HFFc6 (cell line): ENCODE measurements around the gene POU6F2. TPM values are rescaled to one million over a fixed set of nuclear protein-coding genes. Genes with fewer than 3 reads are reported as not detected.

Experiments used
- DNase-seq: peaks from one replicate; pipeline ENCODE4 v3.0.0-alpha.2; 2018
- H3K27ac Mint-ChIP-seq: 2 replicates; pipeline ENCODE4 v1.8.0; 2020; ENCODE audit warnings: mild to moderate bottlenecking, mixed read lengths
- H3K27me3 Mint-ChIP-seq: 2 replicates; pipeline ENCODE4 v1.8.0; 2021; ENCODE audit warnings: mild to moderate bottlenecking, moderate library complexity, mixed read lengths; ENCODE audit not compliant: insufficient read depth
- H3K36me3 Mint-ChIP-seq: 2 replicates; pipeline ENCODE4 v1.8.0; 2021; ENCODE audit warnings: low read depth, mixed read lengths
- H3K4me1 Mint-ChIP-seq: 2 replicates; pipeline ENCODE4 v1.8.0; 2020; ENCODE audit warnings: low read depth, mixed read lengths
- H3K4me3 Mint-ChIP-seq: 2 replicates; pipeline ENCODE4 v1.8.0; 2020; ENCODE audit warnings: mild to moderate bottlenecking, moderate library complexity, mixed read lengths
- H3K9me3 Mint-ChIP-seq: 2 replicates; pipeline ENCODE4 v1.8.0; 2020; ENCODE audit warnings: mild to moderate bottlenecking, mixed read lengths
- total RNA-seq, 6 experiments: library from RNA; stranded (reverse); fragmentation: NEBNext Ultra II Directional; extraction: Animal tissue kit (Norgen Biotek cat#: 25700); gene quantifications; 2 replicates in 1 of 6; 3 replicates in 5 of 6; pipeline ENCODE4 v1.2.3, GENCODE V29; 2021
- TF ChIP-seq, protein P1 (sequence below): fragments of 200-600 bp; sonication (generic); IDR thresholded peaks from 2 replicates; pipeline ENCODE4 v1.5.0; 2021; ENCODE audit warnings: antibody characterized with exemption, mild to moderate bottlenecking

POU6F2 gene
- total RNA-seq, 6 experiments from 2014 or later = not detected

DNA sequence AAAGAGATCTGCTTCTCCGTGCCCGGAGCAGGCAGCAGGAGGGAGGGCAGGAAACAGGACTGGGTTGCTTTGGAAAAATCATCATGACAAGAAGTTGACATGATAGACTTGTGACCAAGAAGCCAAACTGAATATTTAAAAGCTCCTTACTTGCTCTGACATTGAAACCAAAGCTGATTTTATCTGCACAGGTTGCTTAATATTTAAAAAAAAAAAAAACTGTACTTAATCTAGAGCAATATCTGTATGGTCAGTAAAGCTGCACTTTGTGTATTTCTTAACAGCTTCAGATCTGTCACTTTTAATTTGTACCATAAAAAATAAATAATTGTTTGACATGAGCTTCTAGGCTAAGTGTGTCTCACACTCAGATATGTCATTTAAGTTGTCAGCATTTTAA, 490.6 kb downstream of the POU6F2 start:
- TF ChIP-seq, protein P1, sequence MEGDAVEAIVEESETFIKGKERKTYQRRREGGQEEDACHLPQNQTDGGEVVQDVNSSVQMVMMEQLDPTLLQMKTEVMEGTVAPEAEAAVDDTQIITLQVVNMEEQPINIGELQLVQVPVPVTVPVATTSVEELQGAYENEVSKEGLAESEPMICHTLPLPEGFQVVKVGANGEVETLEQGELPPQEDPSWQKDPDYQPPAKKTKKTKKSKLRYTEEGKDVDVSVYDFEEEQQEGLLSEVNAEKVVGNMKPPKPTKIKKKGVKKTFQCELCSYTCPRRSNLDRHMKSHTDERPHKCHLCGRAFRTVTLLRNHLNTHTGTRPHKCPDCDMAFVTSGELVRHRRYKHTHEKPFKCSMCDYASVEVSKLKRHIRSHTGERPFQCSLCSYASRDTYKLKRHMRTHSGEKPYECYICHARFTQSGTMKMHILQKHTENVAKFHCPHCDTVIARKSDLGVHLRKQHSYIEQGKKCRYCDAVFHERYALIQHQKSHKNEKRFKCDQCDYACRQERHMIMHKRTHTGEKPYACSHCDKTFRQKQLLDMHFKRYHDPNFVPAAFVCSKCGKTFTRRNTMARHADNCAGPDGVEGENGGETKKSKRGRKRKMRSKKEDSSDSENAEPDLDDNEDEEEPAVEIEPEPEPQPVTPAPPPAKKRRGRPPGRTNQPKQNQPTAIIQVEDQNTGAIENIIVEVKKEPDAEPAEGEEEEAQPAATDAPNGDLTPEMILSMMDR = no peak
- H3K27ac Mint-ChIP-seq = no peak overlapping the region
- DNase-seq = no peak
- no peaks in the 10 kb centered on the region for H3K9me3 Mint-ChIP-seq
- H3K36me3 Mint-ChIP-seq = no peaks in the 10 kb centered on the region
- H3K4me1 Mint-ChIP-seq = peaks cover 9% of the 10 kb centered on the region; the same call in 1 of the 2 replicates
- H3K4me3 Mint-ChIP-seq = no peak overlapping the region
- peaks cover under 1% of the 10 kb centered on the region for H3K27me3 Mint-ChIP-seq

DNA sequence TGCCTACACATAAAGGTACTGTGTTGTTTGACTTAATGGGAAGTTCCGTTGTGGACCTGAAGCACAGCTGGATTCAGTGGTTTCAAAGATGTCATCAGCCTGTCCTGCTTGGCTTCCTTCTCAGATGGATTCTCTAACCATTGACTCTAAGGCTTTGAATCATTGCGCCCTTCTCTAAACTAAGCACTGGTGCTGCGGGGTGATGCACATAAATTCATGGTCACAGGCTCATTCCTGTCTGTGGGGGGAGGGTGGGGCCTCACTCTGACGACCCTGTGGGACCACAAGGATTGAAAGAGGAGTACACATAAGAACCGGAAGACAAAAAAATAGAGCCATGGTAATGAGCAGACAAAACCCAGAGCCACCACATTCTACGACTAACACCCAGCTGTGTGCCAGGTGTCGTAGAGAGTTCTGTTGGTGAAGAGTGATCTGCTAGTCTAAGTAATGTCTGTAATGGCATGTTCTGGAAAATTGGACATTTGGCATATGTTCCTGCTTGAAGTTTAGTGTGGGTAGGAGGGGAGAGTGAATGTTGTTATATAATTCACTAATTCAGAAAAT, 491.2 kb downstream of the POU6F2 start:
- TF ChIP-seq, protein P1 = no peak
- no peaks in the 10 kb centered on the region for H3K36me3 Mint-ChIP-seq
- peaks cover 9% of the 10 kb centered on the region; the same call in 1 of the 2 replicates for H3K4me1 Mint-ChIP-seq
- H3K27ac Mint-ChIP-seq = no peak overlapping the region
- H3K9me3 Mint-ChIP-seq = no peaks in the 10 kb centered on the region
- no peak overlapping the region for H3K4me3 Mint-ChIP-seq
- DNase-seq = no peak
- H3K27me3 Mint-ChIP-seq = no peaks in the 10 kb centered on the region; the same call in none of the 2 replicates

DNA sequence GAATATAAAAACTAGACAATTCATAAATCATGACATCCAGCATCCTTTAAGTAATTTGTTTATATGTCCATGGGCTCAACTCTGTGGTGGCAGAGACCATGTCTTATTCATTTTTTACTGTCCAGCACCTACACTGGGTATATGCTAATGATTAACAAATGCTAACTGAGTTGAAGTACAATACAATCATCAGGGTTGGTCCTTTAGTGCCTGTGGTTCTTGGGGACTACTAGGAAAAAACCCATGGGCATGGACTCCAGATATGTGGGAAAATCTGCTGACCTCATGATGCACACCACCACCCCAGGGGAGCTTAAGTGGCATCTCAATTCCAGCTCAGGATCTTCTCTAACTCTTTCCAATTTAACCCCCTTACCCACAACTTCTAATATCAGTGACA, 503.2 kb downstream of the POU6F2 start:
- no peaks in the 10 kb centered on the region for H3K4me1 Mint-ChIP-seq
- no peak overlapping the region for H3K27ac Mint-ChIP-seq
- H3K27me3 Mint-ChIP-seq = peaks cover 4% of the 10 kb centered on the region
- no peak for DNase-seq
- H3K4me3 Mint-ChIP-seq = no peak overlapping the region
- H3K9me3 Mint-ChIP-seq = no peaks in the 10 kb centered on the region
- no peaks in the 10 kb centered on the region for H3K36me3 Mint-ChIP-seq
- TF ChIP-seq, protein P1 = no peak

DNA sequence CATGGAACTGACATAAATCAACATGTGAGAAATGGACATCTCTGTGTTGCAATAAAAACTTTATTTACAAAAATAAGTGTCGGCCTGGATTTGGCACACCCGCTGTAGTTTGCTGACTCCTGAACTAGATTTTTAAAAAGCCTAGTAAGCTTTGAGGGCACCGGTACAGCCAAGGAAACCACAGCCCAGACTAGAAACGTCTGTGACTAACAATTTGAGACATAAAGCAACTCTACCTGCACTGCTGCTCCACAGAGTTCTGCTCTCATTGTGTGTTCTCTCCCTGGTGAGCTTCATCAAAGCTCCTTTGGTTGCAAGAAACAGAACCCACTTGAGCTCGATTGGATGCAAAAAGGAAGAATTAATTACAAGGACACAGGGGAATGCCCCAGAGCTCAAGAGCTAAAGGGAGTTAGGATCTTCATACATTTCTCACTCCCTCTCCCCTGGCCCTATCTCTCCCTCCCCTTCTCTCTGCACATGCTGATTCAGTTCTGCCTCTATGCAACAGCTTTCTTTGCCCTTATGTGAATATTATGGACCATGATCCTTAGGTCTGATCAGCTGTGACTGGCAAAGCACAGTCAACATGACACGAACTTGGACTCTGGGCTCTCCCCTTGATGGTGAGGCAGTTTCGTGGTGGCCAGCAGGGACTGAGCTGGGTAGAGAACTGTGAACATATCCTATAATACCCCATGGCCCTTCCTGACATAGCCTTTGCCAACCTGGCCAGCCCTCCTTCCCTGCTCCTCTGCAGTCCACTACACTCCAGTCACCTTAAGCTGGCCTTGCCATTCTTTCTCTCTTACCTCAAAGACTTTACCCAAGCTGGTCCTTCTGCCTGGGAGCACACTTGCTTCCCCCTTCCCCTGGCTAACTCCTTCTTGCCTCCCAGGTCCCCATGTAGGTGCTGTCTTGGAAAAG, 511.0 kb downstream of the POU6F2 start:
- Mint-ChIP-seq H3K27me3 (peaks cover 13% of the 10 kb centered on the region), H3K27ac (no peak overlapping the region), H3K36me3 (no peaks in the 10 kb centered on the region), H3K4me1 (peaks cover under 1% of the 10 kb centered on the region; the same call in 1 of the 2 replicates), H3K9me3 (no peaks in the 10 kb centered on the region), H3K4me3 (no peak overlapping the region)
- no peak for DNase-seq
- TF ChIP-seq, protein P1 = no peak

DNA sequence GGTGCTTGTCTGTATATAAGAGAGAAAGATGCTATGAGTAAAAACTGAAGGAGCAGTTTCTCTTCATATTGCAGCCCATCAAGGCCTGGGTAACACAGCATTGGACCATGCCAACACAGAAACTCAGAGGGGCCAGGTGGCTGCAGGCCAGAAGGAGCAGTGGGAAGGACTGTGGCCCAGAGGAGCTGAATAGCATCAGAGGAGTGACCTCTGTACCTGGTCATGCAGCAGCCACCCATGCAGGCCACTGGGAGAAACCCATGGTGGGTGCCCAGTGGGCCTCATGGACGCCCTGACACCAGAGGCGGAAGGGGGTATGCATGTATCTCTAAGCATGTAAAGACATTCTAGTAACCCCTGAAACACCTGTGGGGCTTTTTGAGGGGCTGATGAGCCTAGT, 512.6 kb downstream of the POU6F2 start:
- H3K4me1 Mint-ChIP-seq = peaks cover 9% of the 10 kb centered on the region
- no peak for DNase-seq
- H3K27me3 Mint-ChIP-seq = peaks cover 13% of the 10 kb centered on the region
- H3K27ac Mint-ChIP-seq = no peak overlapping the region
- no peaks in the 10 kb centered on the region for H3K9me3 Mint-ChIP-seq
- no peak overlapping the region for H3K4me3 Mint-ChIP-seq
- TF ChIP-seq, protein P1 = no peak
- H3K36me3 Mint-ChIP-seq = no peaks in the 10 kb centered on the region
